ENCODE data around the gene DDX5. TPM values are rescaled to one million over a fixed set of nuclear protein-coding genes. Genes with fewer than 3 reads are reported as not detected.

Gene DDX5
- total and polyA plus RNA-seq, 9 donors, result 372 to 750 (median 559) TPM

DNA sequence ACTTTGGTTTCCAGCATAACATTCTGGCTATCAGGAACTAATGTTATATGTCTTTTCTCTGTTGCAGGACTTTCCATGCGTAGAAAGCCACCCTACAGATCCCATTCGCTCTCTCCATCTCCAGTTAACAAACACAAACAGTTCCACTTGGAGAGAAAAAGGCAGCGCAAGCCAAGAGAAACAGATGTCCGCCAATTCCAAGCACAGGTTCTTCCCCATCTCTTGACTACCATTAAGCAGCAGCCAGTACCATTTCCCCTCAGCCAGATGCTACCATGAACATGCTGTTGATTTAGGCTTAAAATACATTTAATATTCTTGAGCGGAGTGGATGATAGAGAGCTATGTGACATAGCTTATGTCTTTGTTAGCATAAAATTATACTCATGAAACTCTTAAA is 23.1 kb upstream of the DDX5 start:
- intact Hi-C loops (cut with DNase I), result loop anchor here in 1 of 4 donors (2.0 kb wide), 1 partner anchor 18 kb away; no protein-coding TSS in a partner anchor
- DNase-seq, result no peak
- no peaks in the 10 kb centered on the region for H3K9me3 ChIP-seq
- H3K4me3 ChIP-seq, result no peak overlapping the region
- H3K27ac ChIP-seq, result no peak overlapping the region
- no peaks in the 10 kb centered on the region for H3K4me1 ChIP-seq (ENCODE audit: insufficient read depth)
- 96 to 97% (median 97%) methylated on average over 5 of the region's 5 CpGs for WGBS, 3 donors
- TF ChIP-seq POLR2A (IDR thresholded peaks at IDR 0.05) (no peak), EP300 (IDR thresholded peaks at IDR 0.05) (no peak)
- TF ChIP-seq, protein P1, sequence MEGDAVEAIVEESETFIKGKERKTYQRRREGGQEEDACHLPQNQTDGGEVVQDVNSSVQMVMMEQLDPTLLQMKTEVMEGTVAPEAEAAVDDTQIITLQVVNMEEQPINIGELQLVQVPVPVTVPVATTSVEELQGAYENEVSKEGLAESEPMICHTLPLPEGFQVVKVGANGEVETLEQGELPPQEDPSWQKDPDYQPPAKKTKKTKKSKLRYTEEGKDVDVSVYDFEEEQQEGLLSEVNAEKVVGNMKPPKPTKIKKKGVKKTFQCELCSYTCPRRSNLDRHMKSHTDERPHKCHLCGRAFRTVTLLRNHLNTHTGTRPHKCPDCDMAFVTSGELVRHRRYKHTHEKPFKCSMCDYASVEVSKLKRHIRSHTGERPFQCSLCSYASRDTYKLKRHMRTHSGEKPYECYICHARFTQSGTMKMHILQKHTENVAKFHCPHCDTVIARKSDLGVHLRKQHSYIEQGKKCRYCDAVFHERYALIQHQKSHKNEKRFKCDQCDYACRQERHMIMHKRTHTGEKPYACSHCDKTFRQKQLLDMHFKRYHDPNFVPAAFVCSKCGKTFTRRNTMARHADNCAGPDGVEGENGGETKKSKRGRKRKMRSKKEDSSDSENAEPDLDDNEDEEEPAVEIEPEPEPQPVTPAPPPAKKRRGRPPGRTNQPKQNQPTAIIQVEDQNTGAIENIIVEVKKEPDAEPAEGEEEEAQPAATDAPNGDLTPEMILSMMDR (IDR thresholded peaks at IDR 0.05), result no peak
- no peaks in the 10 kb centered on the region for H3K36me3 ChIP-seq
- no peaks in the 10 kb centered on the region for H3K27me3 ChIP-seq

GRCh38 chr17:64527914-64528313 is 21.8 kb upstream of the DDX5 start:
- H3K27me3 ChIP-seq, result no peaks in the 10 kb centered on the region
- TF ChIP-seq, protein P1 (IDR thresholded peaks at IDR 0.05), result no peak
- TF ChIP-seq POLR2A (IDR thresholded peaks at IDR 0.05), result no peak
- TF ChIP-seq EP300 (IDR thresholded peaks at IDR 0.05), result no peak
- intact Hi-C loops (cut with DNase I), result loop anchor here in 1 of 4 donors (2.0 kb wide), 1 partner anchor 17 kb away; no protein-coding TSS in a partner anchor
- no peak for DNase-seq
- H3K4me3 ChIP-seq, result no peak overlapping the region
- H3K4me1 ChIP-seq (ENCODE audit: insufficient read depth), result no peaks in the 10 kb centered on the region
- no peak overlapping the region for H3K27ac ChIP-seq
- H3K9me3 ChIP-seq, result no peaks in the 10 kb centered on the region
- WGBS, 3 donors, result 89 to 95% (median 94%) methylated on average over 2 of the region's 2 CpGs
- H3K36me3 ChIP-seq, result no peaks in the 10 kb centered on the region

- TF ChIP-seq POLR2A (IDR thresholded peaks at IDR 0.05) (no peak), EP300 (IDR thresholded peaks at IDR 0.05) (no peak)
- TF ChIP-seq, protein P1 (IDR thresholded peaks at IDR 0.05), result no peak
- 95 to 99% (median 96%) methylated on average over 6 of the region's 6 CpGs for WGBS, 3 donors
- Histone ChIP-seq H3K36me3 (no peaks in the 10 kb centered on the region), H3K4me3 (no peak overlapping the region), H3K27ac (no peak overlapping the region), H3K27me3 (no peaks in the 10 kb centered on the region), H3K9me3 (no peaks in the 10 kb centered on the region), H3K4me1 (ENCODE audit: insufficient read depth) (no peaks in the 10 kb centered on the region)
- no peak for DNase-seq
- intact Hi-C loops (cut with DNase I), result no loop called here
These were observed 14.3 kb upstream of the DDX5 start for GRCh38 chr17:64520359-64520758.

DNA sequence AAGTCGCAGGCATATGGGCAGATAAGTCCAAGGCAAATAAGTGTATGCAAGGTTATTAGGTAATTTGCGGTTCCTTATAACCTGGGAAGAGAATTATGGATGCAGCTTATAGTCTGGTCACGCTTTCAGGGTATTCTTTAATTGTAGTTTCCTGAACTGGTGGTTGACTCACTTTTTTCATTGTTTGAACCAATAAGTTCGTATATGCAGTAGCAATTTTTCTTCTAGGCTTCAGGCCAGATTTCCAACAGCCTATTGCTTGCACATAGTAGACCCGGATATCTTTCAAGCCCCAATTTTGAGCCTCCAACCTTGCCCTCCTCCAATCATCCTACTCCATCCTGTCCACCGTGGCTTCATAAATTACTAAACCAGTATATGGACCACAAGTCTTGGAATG is 13.5 kb upstream of the DDX5 start:
- Histone ChIP-seq H3K27ac (no peak overlapping the region), H3K4me3 (no peak overlapping the region), H3K27me3 (no peaks in the 10 kb centered on the region), H3K36me3 (no peaks in the 10 kb centered on the region), H3K4me1 (ENCODE audit: insufficient read depth) (no peaks in the 10 kb centered on the region), H3K9me3 (no peaks in the 10 kb centered on the region)
- WGBS, 3 donors, result 92 to 95% (median 93%) methylated on average over 6 of the region's 6 CpGs
- TF ChIP-seq, protein P1 (IDR thresholded peaks at IDR 0.05), result no peak
- TF ChIP-seq EP300 (IDR thresholded peaks at IDR 0.05) (no peak), POLR2A (IDR thresholded peaks at IDR 0.05) (no peak)
- DNase-seq, result no peak
- intact Hi-C loops (cut with DNase I), result no loop called here

All from ovary (tissue), 9 donors.